Measurements from ENCODE around the gene RC3H1. TPM values are rescaled to one million over a fixed set of nuclear protein-coding genes. Genes with fewer than 3 reads are reported as not detected.
A peak's percentile ranks its signal among the peaks of the same experiment; 100 is the strongest.

Gene RC3H1
- total RNA-seq, 5 donors from 2014 or later (not counting 1 experiment from before 2014, with no cell fraction given), result 39.9 to 52.1 (median 49.3) TPM

DNA sequence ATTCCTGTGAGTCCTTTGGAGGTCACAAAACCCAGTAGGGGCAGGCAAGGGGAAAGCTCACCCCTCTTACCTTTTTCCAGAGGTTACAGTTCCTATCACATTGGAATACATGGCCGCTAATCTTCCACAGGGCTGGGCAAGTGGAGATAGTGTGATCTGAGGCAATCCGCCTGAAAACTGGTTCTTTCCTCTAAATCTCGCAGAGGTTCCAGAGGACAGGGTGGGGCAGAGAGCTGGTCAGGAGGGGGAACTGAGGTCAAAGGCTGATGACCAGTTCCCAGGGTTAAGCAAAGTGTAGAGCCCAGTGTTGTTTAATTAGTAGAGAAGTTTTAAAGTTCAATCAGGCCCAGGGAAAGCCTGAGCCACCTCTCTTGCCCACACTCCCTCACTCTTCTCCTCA, 105.0 kb downstream of the RC3H1 start, which contains the start of gene SERPINC1:
TSS of gene SERPINC1 (minus strand) at position 179 of the 400 bp plus-strand sequence. CDS start at position 111, 68 bp downstream.
- no peak within 1 kb of the TSS for H3K27ac ChIP-seq (ENCODE audit: low read length)
- Mint-ChIP-seq H3K4me1 (no peaks in the 10 kb centered on the region), H3K4me3 (no peak within 1 kb of the TSS), H3K27ac (no peak within 1 kb of the TSS), H3K36me3 (no peaks in the 10 kb centered on the region), H3K9me3 (no peaks in the 10 kb centered on the region), H3K27me3 (no peaks in the 10 kb centered on the region)
- DNase-seq (no peak), ATAC-seq (replicated peaks in 1 of 4) (no peak)
- no CpG with 5 or more reads among the region's 3 CpGs for WGBS (ENCODE audit: insufficient coverage)
- CTCF ChIA-PET, result interaction anchor here in 1 of 2 donors (0.7 kb wide), 1 partner anchor 29 kb away, joined by 3 read pairs; no protein-coding TSS in a partner anchor
- no peaks in the 10 kb centered on the region for H3K36me3 ChIP-seq (ENCODE audit: control insufficient read depth in 2 of 2, extremely low read depth in 1 of 2, insufficient read depth in 1 of 2, low read length in 1 of 2)
- no peaks in the 10 kb centered on the region for H3K27me3 ChIP-seq (replicated peaks in 1 of 2; ENCODE audit: control insufficient read depth in 2 of 2, extremely low read depth in 1 of 2, insufficient read depth in 2 of 2, low read length in 1 of 2)
- no peaks in the 10 kb centered on the region for H3K4me1 ChIP-seq (ENCODE audit: control insufficient read depth in 1 of 2, extremely low read depth in 1 of 2, insufficient read depth in 2 of 2, low read length in 2 of 2)
- H3K4me3 ChIP-seq (ENCODE audit: control insufficient read depth in 1 of 2, extremely low read depth in 1 of 2, low read length in 1 of 2), result no peak within 1 kb of the TSS
- no peaks in the 10 kb centered on the region for H3K9me3 ChIP-seq
- POLR2A ChIA-PET, result no interaction called here

DNA sequence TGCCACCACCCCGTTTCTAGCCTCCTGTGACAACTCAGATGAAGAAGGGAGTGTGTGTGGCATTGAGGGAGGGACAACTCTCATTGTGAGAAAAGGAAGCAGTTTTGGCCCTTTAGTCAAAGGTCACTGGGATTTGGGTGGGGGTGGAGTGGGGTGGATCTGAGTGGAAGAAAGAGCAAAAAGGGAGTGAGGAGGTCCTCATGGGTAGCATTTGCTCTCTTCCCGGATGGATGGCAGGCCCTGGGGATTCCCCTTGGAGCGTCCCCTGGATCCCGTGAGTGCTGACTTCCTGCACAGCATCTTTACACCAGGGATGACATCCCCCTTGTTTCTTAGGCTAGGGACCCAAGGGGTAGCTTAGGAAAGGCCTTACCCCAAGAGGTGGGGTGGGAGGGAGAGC, 105.5 kb downstream of the RC3H1 start:
- no peaks in the 10 kb centered on the region for H3K27me3 Mint-ChIP-seq
- DNase-seq (no peak), ATAC-seq (replicated peaks in 1 of 4) (no peak)
- H3K4me1 Mint-ChIP-seq, result no peaks in the 10 kb centered on the region
- no peak overlapping the region for H3K4me3 ChIP-seq (ENCODE audit: control insufficient read depth in 1 of 2, extremely low read depth in 1 of 2, low read length in 1 of 2)
- ChIA-PET POLR2A (no interaction called here), CTCF (interaction anchor here in 1 of 2 donors (0.7 kb wide), 1 partner anchor 29 kb away, joined by 3 read pairs; no protein-coding TSS in a partner anchor)
- H3K36me3 Mint-ChIP-seq, result no peaks in the 10 kb centered on the region
- H3K4me1 ChIP-seq (ENCODE audit: control insufficient read depth in 1 of 2, extremely low read depth in 1 of 2, insufficient read depth in 2 of 2, low read length in 2 of 2), result no peaks in the 10 kb centered on the region
- no peaks in the 10 kb centered on the region for H3K27me3 ChIP-seq (replicated peaks in 1 of 2; ENCODE audit: control insufficient read depth in 2 of 2, extremely low read depth in 1 of 2, insufficient read depth in 2 of 2, low read length in 1 of 2)
- no peaks in the 10 kb centered on the region for H3K36me3 ChIP-seq (ENCODE audit: control insufficient read depth in 2 of 2, extremely low read depth in 1 of 2, insufficient read depth in 1 of 2, low read length in 1 of 2)
- H3K9me3 ChIP-seq, result no peaks in the 10 kb centered on the region
- H3K27ac ChIP-seq (ENCODE audit: low read length), result no peak overlapping the region
- WGBS (ENCODE audit: insufficient coverage), result 74% methylated on average over 2 of the region's 4 CpGs
- H3K4me3 Mint-ChIP-seq, result no peak overlapping the region
- H3K27ac Mint-ChIP-seq, result no peak overlapping the region
- no peaks in the 10 kb centered on the region for H3K9me3 Mint-ChIP-seq

DNA sequence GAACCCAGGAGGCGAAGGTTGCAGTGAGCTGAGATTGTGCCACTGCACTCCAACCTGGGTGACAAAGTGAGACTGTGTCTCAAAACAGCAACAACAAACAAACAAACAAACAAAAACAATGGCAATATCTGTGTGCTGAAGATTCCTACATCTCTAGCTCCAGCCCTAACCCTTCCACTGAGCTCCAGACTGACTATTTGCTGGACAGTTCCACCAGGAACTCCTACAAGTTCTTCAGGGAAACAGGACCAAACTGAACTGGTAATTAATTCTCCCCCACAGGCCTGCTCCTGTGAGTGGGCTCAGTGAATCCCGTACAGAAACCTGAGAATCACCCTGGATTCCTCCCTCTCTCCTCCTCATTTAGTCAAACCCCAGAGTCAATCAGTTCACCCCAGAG, 106.6 kb downstream of the RC3H1 start:
- ChIA-PET CTCF (no interaction called here), POLR2A (no interaction called here)
- no peaks in the 10 kb centered on the region for H3K36me3 Mint-ChIP-seq
- H3K9me3 Mint-ChIP-seq, result no peaks in the 10 kb centered on the region
- H3K27ac ChIP-seq (ENCODE audit: low read length), result no peak overlapping the region
- ATAC-seq (replicated peaks in 1 of 4), result no peak
- H3K27me3 ChIP-seq (replicated peaks in 1 of 2; ENCODE audit: control insufficient read depth in 2 of 2, extremely low read depth in 1 of 2, insufficient read depth in 2 of 2, low read length in 1 of 2), result no peaks in the 10 kb centered on the region
- H3K36me3 ChIP-seq (ENCODE audit: control insufficient read depth in 2 of 2, extremely low read depth in 1 of 2, insufficient read depth in 1 of 2, low read length in 1 of 2), result no peaks in the 10 kb centered on the region
- H3K4me3 ChIP-seq (ENCODE audit: control insufficient read depth in 1 of 2, extremely low read depth in 1 of 2, low read length in 1 of 2), result no peak overlapping the region
- H3K9me3 ChIP-seq, result no peaks in the 10 kb centered on the region
- H3K27me3 Mint-ChIP-seq, result no peaks in the 10 kb centered on the region
- no peaks in the 10 kb centered on the region for H3K4me1 Mint-ChIP-seq
- no peak for DNase-seq
- no peaks in the 10 kb centered on the region for H3K4me1 ChIP-seq (ENCODE audit: control insufficient read depth in 1 of 2, extremely low read depth in 1 of 2, insufficient read depth in 2 of 2, low read length in 2 of 2)
- H3K4me3 Mint-ChIP-seq, result no peak overlapping the region
- 86% methylated on average over 1 of the region's 2 CpGs for WGBS (ENCODE audit: insufficient coverage)
- no peak overlapping the region for H3K27ac Mint-ChIP-seq

DNA sequence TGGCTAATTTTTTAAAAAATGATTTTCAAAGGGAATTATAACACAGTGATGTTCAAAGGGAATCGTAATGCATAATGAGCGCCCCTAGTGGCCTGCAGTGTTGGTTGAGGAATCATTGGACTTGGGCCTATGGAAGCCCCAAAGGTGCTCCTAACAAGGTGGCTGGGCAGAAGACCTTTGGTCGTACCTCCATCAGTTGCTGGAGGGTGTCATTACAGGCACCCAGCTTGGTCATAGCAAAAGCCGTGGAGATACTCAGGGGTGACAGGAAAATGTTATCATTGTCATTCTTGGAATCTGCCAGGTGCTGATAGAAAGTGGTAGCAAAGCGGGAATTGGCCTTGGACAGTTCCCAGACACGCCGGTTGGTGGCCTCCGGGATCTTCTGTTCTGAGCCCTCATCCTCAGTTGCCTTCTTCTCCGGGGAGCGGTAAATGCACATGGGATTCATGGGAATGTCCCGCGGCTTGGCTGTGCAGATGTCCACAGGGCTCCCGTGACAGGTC, 107.7 kb downstream of the RC3H1 start:
- H3K36me3 ChIP-seq (ENCODE audit: control insufficient read depth in 2 of 2, extremely low read depth in 1 of 2, insufficient read depth in 1 of 2, low read length in 1 of 2), result no peaks in the 10 kb centered on the region
- H3K27ac ChIP-seq (ENCODE audit: low read length), result no peak overlapping the region
- Mint-ChIP-seq H3K36me3 (peaks cover 6% of the 10 kb centered on the region), H3K27me3 (no peaks in the 10 kb centered on the region), H3K4me1 (no peaks in the 10 kb centered on the region), H3K27ac (no peak overlapping the region), H3K4me3 (no peak overlapping the region), H3K9me3 (no peaks in the 10 kb centered on the region)
- no peak overlapping the region for H3K4me3 ChIP-seq (ENCODE audit: control insufficient read depth in 1 of 2, extremely low read depth in 1 of 2, low read length in 1 of 2)
- H3K4me1 ChIP-seq (ENCODE audit: control insufficient read depth in 1 of 2, extremely low read depth in 1 of 2, insufficient read depth in 2 of 2, low read length in 2 of 2), result no peaks in the 10 kb centered on the region
- no peaks in the 10 kb centered on the region for H3K27me3 ChIP-seq (replicated peaks in 1 of 2; ENCODE audit: control insufficient read depth in 2 of 2, extremely low read depth in 1 of 2, insufficient read depth in 2 of 2, low read length in 1 of 2)
- no peak for ATAC-seq (replicated peaks in 1 of 4)
- no peaks in the 10 kb centered on the region for H3K9me3 ChIP-seq
- WGBS (ENCODE audit: insufficient coverage), result 89% methylated on average over 12 of the region's 13 CpGs
- ChIA-PET POLR2A (interaction anchor here (0.6 to 0.7 kb wide), 2 partner anchors 35 to 585 kb away, joined by 3 read pairs; no protein-coding TSS in a partner anchor), CTCF (interaction anchor here in 1 of 2 donors (0.7 kb wide), 1 partner anchor 60 kb away, joined by 3 read pairs; no protein-coding TSS in a partner anchor)
- peak in 16 of 35 experiments; percentile 1 to 43 (median 9) for DNase-seq

DNA sequence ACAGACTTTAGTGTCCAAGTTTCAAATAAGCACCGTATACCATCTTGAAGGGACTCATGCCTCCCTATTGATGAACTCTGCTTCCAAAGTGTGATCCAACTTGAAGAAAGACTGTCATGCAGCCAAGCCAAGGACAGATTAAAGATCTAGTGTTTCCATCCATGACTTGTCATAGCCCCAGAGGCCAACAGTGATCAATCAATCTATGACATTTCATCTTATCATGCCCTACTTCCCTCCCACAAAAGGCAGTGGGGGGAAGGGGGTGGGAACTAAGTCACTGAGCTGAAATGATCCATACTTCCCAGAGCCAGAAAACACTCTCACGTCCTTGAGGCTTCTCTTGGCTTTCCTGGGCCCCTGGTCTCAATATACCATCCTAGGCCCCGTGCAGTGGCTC, 109.0 kb downstream of the RC3H1 start:
- DNase-seq (no peak), ATAC-seq (replicated peaks in 1 of 4) (no peak)
- Histone ChIP-seq H3K36me3 (ENCODE audit: control insufficient read depth in 2 of 2, extremely low read depth in 1 of 2, insufficient read depth in 1 of 2, low read length in 1 of 2) (no peaks in the 10 kb centered on the region), H3K27ac (ENCODE audit: low read length) (no peak overlapping the region), H3K4me3 (ENCODE audit: control insufficient read depth in 1 of 2, extremely low read depth in 1 of 2, low read length in 1 of 2) (no peak overlapping the region), H3K27me3 (replicated peaks in 1 of 2; ENCODE audit: control insufficient read depth in 2 of 2, extremely low read depth in 1 of 2, insufficient read depth in 2 of 2, low read length in 1 of 2) (no peaks in the 10 kb centered on the region), H3K4me1 (ENCODE audit: control insufficient read depth in 1 of 2, extremely low read depth in 1 of 2, insufficient read depth in 2 of 2, low read length in 2 of 2) (no peaks in the 10 kb centered on the region), H3K9me3 (no peaks in the 10 kb centered on the region)
- CTCF ChIA-PET, result no interaction called here
- H3K27ac Mint-ChIP-seq, result no peak overlapping the region
- H3K4me1 Mint-ChIP-seq, result no peaks in the 10 kb centered on the region
- 87% methylated on average over 3 of the region's 3 CpGs for WGBS (ENCODE audit: insufficient coverage)
- H3K9me3 Mint-ChIP-seq, result peaks cover 0 to 3% (median 0%) of the 10 kb centered on the region in 3 donors
- H3K27me3 Mint-ChIP-seq, result no peaks in the 10 kb centered on the region
- POLR2A ChIA-PET, result no interaction called here
- H3K4me3 Mint-ChIP-seq, result no peak overlapping the region
- peaks cover 11% of the 10 kb centered on the region for H3K36me3 Mint-ChIP-seq

DNA sequence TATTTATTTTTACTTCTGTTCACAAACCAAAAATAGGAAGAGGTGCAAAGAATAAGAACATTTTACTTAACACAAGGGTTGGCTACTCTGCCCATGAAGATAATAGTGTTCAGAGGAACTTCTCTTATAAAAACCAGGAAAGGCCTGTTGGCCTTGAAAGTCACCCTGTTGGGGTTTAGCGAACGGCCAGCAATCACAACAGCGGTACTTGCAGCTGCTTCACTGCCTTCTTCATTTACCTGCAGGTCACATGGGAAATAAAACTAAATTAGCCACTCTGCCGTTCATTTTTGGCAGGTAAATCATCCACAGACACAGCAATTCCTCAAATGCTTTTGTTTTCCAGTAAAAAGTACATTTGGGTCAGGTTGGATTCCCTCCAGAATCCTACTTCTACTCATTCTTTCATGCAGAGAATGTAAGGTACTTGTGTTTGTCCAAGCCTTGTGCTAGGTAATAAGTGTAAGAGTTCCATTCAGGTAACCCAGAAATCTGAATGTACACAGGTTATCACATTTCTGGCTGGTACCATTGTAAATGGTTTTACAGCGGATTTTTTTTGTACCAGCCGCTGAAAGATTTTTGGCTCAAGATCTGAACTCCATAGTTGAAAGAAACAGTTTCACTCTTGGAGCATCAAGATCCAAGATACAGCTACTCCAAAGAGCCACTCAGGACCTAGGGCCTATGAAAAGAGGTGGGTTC, 118.2 kb downstream of the RC3H1 start:
- peaks cover 9 to 14% (median 12%) of the 10 kb centered on the region in 3 donors for H3K4me1 Mint-ChIP-seq
- Histone ChIP-seq H3K4me1 (ENCODE audit: control insufficient read depth in 1 of 2, extremely low read depth in 1 of 2, insufficient read depth in 2 of 2, low read length in 2 of 2) (no peaks in the 10 kb centered on the region), H3K27ac (ENCODE audit: low read length) (no peak overlapping the region), H3K4me3 (ENCODE audit: control insufficient read depth in 1 of 2, extremely low read depth in 1 of 2, low read length in 1 of 2) (no peak overlapping the region), H3K9me3 (no peaks in the 10 kb centered on the region), H3K27me3 (replicated peaks in 1 of 2; ENCODE audit: control insufficient read depth in 2 of 2, extremely low read depth in 1 of 2, insufficient read depth in 2 of 2, low read length in 1 of 2) (no peaks in the 10 kb centered on the region), H3K36me3 (ENCODE audit: control insufficient read depth in 2 of 2, extremely low read depth in 1 of 2, insufficient read depth in 1 of 2, low read length in 1 of 2) (peaks cover 0 to 3% of the 10 kb centered on the region in 2 donors)
- POLR2A ChIA-PET, result no interaction called here
- CTCF ChIA-PET, result interaction anchor here in 1 of 2 donors (1.0 kb wide), 1 partner anchor 15 kb away, joined by 3 read pairs; no protein-coding TSS in a partner anchor
- no peak for ATAC-seq (replicated peaks in 1 of 4)
- H3K27ac Mint-ChIP-seq, result no peak overlapping the region
- no peak overlapping the region for H3K4me3 Mint-ChIP-seq
- DNase-seq, result no peak
- H3K36me3 Mint-ChIP-seq, result peaks cover 22% of the 10 kb centered on the region
- no peaks in the 10 kb centered on the region for H3K27me3 Mint-ChIP-seq
- 100% methylated on average over 2 of the region's 6 CpGs for WGBS (ENCODE audit: insufficient coverage)
- peaks cover 0 to 5% (median 0%) of the 10 kb centered on the region in 3 donors for H3K9me3 Mint-ChIP-seq

All from T-cell (primary cell).